NCI-H748 (cell line): ENCODE measurements around the gene SERTAD4.
A peak's percentile ranks its signal among the peaks of the same experiment; 100 is the strongest.
"Not testable (repeated sequence)": the region's sequence is repeated elsewhere in the genome, so short reads cannot be mapped to it uniquely, and the experiment has no call there.

ENCODE experiments used
- DNase-seq: peaks from one replicate; lab custom pipeline; 2025; ENCODE audit not compliant: unreplicated experiment; lab: John Stamatoyannopoulos, UW

SERTAD4 gene

GRCh38 chr1:210232511-210233215 lies at the start of gene SERTAD4:
TSS of gene SERTAD4 (plus strand) at chr1:210232796. CDS start at chr1:210237961, 5,165 bp downstream.
- DNase-seq, result peak; percentile 87

GRCh38 chr1:210185063-210185462 lies 47.5 kb upstream of the SERTAD4 start:
- no peak for DNase-seq

- DNase-seq, result not testable (repeated sequence)
Observed at GRCh38 chr1:210187849-210188606, 44.6 kb upstream of the SERTAD4 start.

- no peak for DNase-seq
Observed at GRCh38 chr1:210189426-210189825, 43.2 kb upstream of the SERTAD4 start.

GRCh38 chr1:210195635-210196160 lies 36.9 kb upstream of the SERTAD4 start:
- no peak for DNase-seq

- DNase-seq, result not testable (repeated sequence)
Observed at GRCh38 chr1:210196266-210196665, 36.3 kb upstream of the SERTAD4 start.

- DNase-seq, result no peak
Observed at GRCh38 chr1:210198840-210199239, 33.8 kb upstream of the SERTAD4 start.

- no peak for DNase-seq
Observed at GRCh38 chr1:210200124-210200736, 32.4 kb upstream of the SERTAD4 start.

GRCh38 chr1:210201681-210202080 lies 30.9 kb upstream of the SERTAD4 start:
- DNase-seq, result no peak

- no peak for DNase-seq
Observed at GRCh38 chr1:210207597-210208450, 24.8 kb upstream of the SERTAD4 start.

- DNase-seq, result no peak
Observed at GRCh38 chr1:210213335-210213734, 19.3 kb upstream of the SERTAD4 start.

GRCh38 chr1:210214573-210215409 lies 17.8 kb upstream of the SERTAD4 start:
- no peak for DNase-seq

- no peak for DNase-seq
Observed at GRCh38 chr1:210217482-210217881, 15.1 kb upstream of the SERTAD4 start.

GRCh38 chr1:210218047-210218446 lies 14.5 kb upstream of the SERTAD4 start:
- DNase-seq, result no peak

GRCh38 chr1:210222340-210223006 lies 10.1 kb upstream of the SERTAD4 start:
- peak; percentile 1 for DNase-seq

- no peak for DNase-seq
Observed at GRCh38 chr1:210223226-210223904, 9.2 kb upstream of the SERTAD4 start.

- DNase-seq, result no peak
Observed at GRCh38 chr1:210228158-210228557, 4.4 kb upstream of the SERTAD4 start.

GRCh38 chr1:210230149-210230695 lies 2.4 kb upstream of the SERTAD4 start:
- no peak for DNase-seq
